Uterus (tissue), 4 donors: ENCODE results near the gene NDST4. TPM values are rescaled to one million over a fixed set of nuclear protein-coding genes. Genes with fewer than 3 reads are reported as not detected.

ENCODE experiments used
- DNase-seq, 2 donors: peaks; one replicate each; pipeline ENCODE4 v3.0.0-alpha.2; 2019 to 2020
- H3K27ac ChIP-seq, 2 donors: fragments of 200-600 bp; sonication (generic); 1 replicate in 1 of 2; 2 replicates in 1 of 2; pipeline ENCODE4 v1.5.1; 2016 to 2018
- H3K27me3 ChIP-seq, 2 donors: fragments of 200-600 bp; sonication (generic); one replicate each; pipeline ENCODE4 v1.5.1; 2018 to 2019; ENCODE audit warnings: control low read depth in 1 of 2
- H3K36me3 ChIP-seq, 2 donors: fragments of 200-600 bp; sonication (generic); one replicate each; pipeline ENCODE4 v1.5.1; 2019; ENCODE audit warnings: control low read depth in 1 of 2
- H3K4me1 ChIP-seq, 2 donors: fragments of 200-600 bp; sonication (generic); one replicate each; pipeline ENCODE4 v1.5.1; 2018 to 2019; ENCODE audit warnings: control low read depth in 1 of 2
- H3K4me3 ChIP-seq, 2 donors: fragments of 200-600 bp; sonication (generic); 1 replicate in 1 of 2; 2 replicates in 1 of 2; pipeline ENCODE4 v1.5.1; 2018 to 2019; ENCODE audit warnings: mild to moderate bottlenecking in 1 of 2
- H3K9me3 ChIP-seq, 2 donors: fragments of 200-600 bp; sonication (generic); one replicate each; pipeline ENCODE4 v1.5.1; 2019; ENCODE audit warnings: control low read depth in 1 of 2
- CTCF ChIP-seq, 4 experiments: fragments of 200-600 bp in 2 of 4; fragments of 450-650 bp in 2 of 4; sonication (generic) in 2 of 4; IDR thresholded peaks; one replicate each; pipeline ENCODE4 v1.5.1; 2016 to 2019; ENCODE audit warnings: antibody characterized with exemption in 4 of 4, mild to moderate bottlenecking in 2 of 4, moderate library complexity in 1 of 4
- POLR2A ChIP-seq, 2 donors: fragments of 450-650 bp; IDR thresholded peaks; one replicate each; pipeline ENCODE4 v1.6.1; 2016; ENCODE audit warnings: antibody characterized with exemption in 2 of 2, mild to moderate bottlenecking in 1 of 2, moderate library complexity in 1 of 2
- intact Hi-C: fragments of 100-400 bp; cut with DNase I; formaldehyde crosslinking; loops from one replicate; pipeline ENCODE4 v1.15.1; 2023; ENCODE audit warnings: low total_unique reads
- total RNA-seq, 4 donors: library from RNA; depleted of rRNA in 3 of 4; stranded (reverse); fragments of >200 nt in 3 of 4; gene quantifications; one replicate each; pipeline versions ENCODE4 v1.1.0 to v1.2.4, GENCODE V29; 2014 to 2023
- donor health status: DM: yes; HTN: yes; CAD: no.

Gene NDST4
- total RNA-seq, 4 donors from 2014 or later = 1.5 to 7.4 TPM; not detected in 2

DNA sequence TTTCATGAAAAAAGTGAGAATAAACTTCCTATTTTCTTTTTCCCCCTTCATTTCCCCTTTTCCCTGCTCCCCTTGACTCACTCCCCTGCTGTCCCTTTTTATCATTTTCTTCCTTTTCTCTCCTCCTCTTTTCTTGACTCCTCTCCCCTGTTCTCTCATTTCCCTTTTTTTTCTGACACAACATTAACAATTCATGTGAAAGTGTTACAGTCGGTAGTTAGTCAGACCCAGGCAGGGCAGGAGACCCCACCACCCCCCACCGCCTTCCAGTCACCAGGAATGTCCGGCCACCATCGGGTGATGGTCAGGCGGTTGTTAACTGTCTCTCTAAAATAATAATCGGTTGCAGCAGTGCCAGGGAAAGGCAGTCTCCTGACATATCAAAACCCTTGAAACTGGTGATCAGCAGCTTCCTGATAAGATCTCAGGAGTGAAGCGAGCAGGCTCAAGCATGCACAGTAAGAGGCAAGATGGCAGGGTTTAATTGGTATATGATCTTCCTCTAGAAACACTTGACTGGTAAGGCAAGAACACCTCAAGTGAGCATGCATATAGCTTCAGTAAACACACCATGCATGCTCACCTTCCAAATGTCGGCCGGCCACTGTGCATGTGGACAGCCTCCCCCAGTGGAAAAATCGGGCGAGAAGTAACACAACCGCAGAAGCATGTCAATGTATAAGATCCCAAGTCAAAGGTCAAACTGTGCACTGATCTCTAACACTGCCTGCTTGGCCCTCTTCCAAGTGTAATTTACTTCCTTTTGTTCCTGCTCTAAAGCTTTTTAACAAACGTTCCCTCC lies 191.4 kb downstream of the NDST4 start:
- Histone ChIP-seq H3K4me1 (no peaks in the 10 kb centered on the region), H3K27ac (no peak overlapping the region), H3K27me3 (no peaks in the 10 kb centered on the region), H3K9me3 (no peaks in the 10 kb centered on the region), H3K4me3 (no peak overlapping the region), H3K36me3 (no peaks in the 10 kb centered on the region)
- intact Hi-C loops = no loop called here
- TF ChIP-seq CTCF (IDR thresholded peaks at IDR 0.05) (no peak), POLR2A (IDR thresholded peaks at IDR 0.05) (no peak)
- no peak for DNase-seq

GRCh38 chr4:114921191-114921590 lies 192.2 kb downstream of the NDST4 start:
- intact Hi-C loops = no loop called here
- no peak overlapping the region for H3K4me3 ChIP-seq
- H3K4me1 ChIP-seq = no peaks in the 10 kb centered on the region
- H3K27ac ChIP-seq = no peak overlapping the region
- no peaks in the 10 kb centered on the region for H3K36me3 ChIP-seq
- no peaks in the 10 kb centered on the region for H3K27me3 ChIP-seq
- TF ChIP-seq CTCF (IDR thresholded peaks at IDR 0.05) = no peak
- TF ChIP-seq POLR2A (IDR thresholded peaks at IDR 0.05) = no peak
- no peak for DNase-seq
- H3K9me3 ChIP-seq = no peaks in the 10 kb centered on the region

DNA sequence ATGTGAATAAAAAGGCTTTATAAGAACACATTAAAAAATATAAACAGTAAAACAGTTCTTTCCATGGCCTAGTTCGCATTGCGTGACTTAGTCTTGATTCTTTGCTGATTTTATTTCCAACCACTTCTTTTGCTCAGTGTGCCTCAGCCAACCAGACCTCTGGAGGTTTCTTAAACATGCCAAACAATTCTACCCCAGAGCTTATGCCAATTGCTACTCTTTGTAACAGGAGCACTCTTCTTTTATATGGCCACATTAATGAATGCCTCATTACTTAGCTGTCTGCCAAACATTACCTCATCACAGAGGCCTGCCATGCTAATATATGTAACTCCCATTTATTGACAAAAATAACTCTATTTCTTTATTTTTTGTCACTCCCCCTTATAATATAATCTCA lies 202.3 kb downstream of the NDST4 start:
- TF ChIP-seq POLR2A (IDR thresholded peaks at IDR 0.05) (no peak), CTCF (IDR thresholded peaks at IDR 0.05) (no peak)
- no peaks in the 10 kb centered on the region for H3K36me3 ChIP-seq
- H3K9me3 ChIP-seq = no peaks in the 10 kb centered on the region
- no peak overlapping the region for H3K27ac ChIP-seq
- no peak overlapping the region for H3K4me3 ChIP-seq
- DNase-seq = no peak
- no peaks in the 10 kb centered on the region for H3K27me3 ChIP-seq
- intact Hi-C loops = no loop called here
- no peaks in the 10 kb centered on the region for H3K4me1 ChIP-seq

DNA sequence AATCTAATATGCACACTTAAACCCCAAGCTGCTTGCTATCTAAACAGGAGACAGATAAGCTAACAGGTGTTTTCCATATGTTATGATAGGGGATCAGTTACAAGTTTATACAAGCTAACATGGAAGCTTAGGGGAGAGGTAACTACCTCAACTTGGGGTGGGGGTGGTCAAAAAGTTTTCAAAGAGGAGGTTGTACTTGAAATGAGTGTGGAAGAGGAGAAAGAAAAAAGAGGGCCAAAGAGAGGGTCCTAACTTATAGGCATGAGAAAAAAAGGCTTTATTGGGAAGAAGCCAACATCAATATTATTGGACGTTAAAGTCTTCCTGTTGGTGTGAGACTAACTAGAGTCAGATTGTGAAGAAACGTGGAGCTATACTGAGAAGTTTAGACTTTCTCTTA lies 205.9 kb downstream of the NDST4 start:
- Histone ChIP-seq H3K9me3 (no peaks in the 10 kb centered on the region), H3K4me1 (no peaks in the 10 kb centered on the region), H3K27me3 (no peaks in the 10 kb centered on the region), H3K4me3 (no peak overlapping the region), H3K27ac (no peak overlapping the region), H3K36me3 (peaks cover 0 to 6% of the 10 kb centered on the region in 2 donors)
- DNase-seq = no peak
- no peak for TF ChIP-seq POLR2A (IDR thresholded peaks at IDR 0.05)
- no peak for TF ChIP-seq CTCF (IDR thresholded peaks at IDR 0.05)
- intact Hi-C loops = no loop called here

DNA sequence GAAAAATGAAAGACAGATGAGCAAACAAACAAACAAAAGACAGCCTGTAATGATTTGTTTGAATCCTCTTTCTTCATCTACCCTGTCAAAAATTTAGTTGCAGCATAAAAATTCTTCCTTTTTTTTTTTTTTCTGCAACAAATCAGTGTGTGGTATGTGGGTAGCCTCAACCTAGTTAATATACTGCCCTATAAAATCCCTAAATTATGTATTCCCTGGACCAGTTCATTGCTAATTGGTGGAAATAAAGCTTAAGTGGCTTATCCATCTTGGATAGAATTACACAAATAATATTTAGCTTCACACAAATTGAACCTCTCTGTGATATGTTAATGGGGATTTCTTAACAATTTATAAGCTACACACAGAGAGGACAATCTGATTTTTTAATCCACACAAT lies 208.4 kb downstream of the NDST4 start:
- Histone ChIP-seq H3K4me3 (no peak overlapping the region), H3K27ac (no peak overlapping the region), H3K27me3 (no peaks in the 10 kb centered on the region), H3K36me3 (peaks cover 0 to 6% of the 10 kb centered on the region in 2 donors), H3K4me1 (no peaks in the 10 kb centered on the region), H3K9me3 (no peaks in the 10 kb centered on the region)
- intact Hi-C loops = no loop called here
- no peak for DNase-seq
- TF ChIP-seq POLR2A (IDR thresholded peaks at IDR 0.05) = no peak
- TF ChIP-seq CTCF (IDR thresholded peaks at IDR 0.05) = no peak
